Measurements from ENCODE around the gene AQP5. TPM values are rescaled to one million over a fixed set of nuclear protein-coding genes. Genes with fewer than 3 reads are reported as not detected.

AQP5 gene
- total and polyA plus RNA-seq, 2 donors (not counting 3 experiments of a cell fraction or from before 2014, with no cell fraction given): 0.95 to 2.3 TPM

- H3K27ac ChIP-seq (ENCODE audit: insufficient read depth, low read depth, low read length): no peak overlapping the region
- ChIA-PET CTCF (interaction anchor here (1.4 to 7.5 kb wide), 6 partner anchors 12 to 91 kb away, joined by 3 to 126 read pairs (median 16); no protein-coding TSS in a partner anchor), POLR2A (no interaction called here)
- dilution Hi-C loops (cut with MboI; ENCODE audit: extremely low pct_ligation_motif_present, low sequenced_read_pairs) (no loop called here), intact Hi-C loops (cut with micrococcal nuclease) (no loop called here)
- no peaks in the 10 kb centered on the region for H3K36me3 ChIP-seq (ENCODE audit: control insufficient read depth in 2 of 2, extremely low read depth in 1 of 2, insufficient read depth in 2 of 2, low read length in 2 of 2)
- no peak overlapping the region for H3K9ac ChIP-seq (replicated peaks; ENCODE audit: extremely low read depth, insufficient read depth, low read length)
- no peak overlapping the region for H2AFZ ChIP-seq (ENCODE audit: low read depth, low read length)
- H3K79me2 ChIP-seq (ENCODE audit: control insufficient read depth, insufficient read depth, low read length): no peaks in the 10 kb centered on the region
- H3K9me1 ChIP-seq (replicated peaks; ENCODE audit: control insufficient read depth, extremely low read depth, insufficient read depth, low read length): no peaks in the 10 kb centered on the region
- no peak overlapping the region for H3K4me2 ChIP-seq (ENCODE audit: insufficient read depth, low read length)
- DNase-seq (ENCODE audit: low read depth, low spot score) (no peak), FAIRE-seq (no peak)
- no peak overlapping the region for H3K4me3 ChIP-seq (replicated peaks in 1 of 3; ENCODE audit: insufficient read depth in 1 of 3, low read depth in 1 of 3, low read length in 3 of 3)
- no peaks in the 10 kb centered on the region for H3K27me3 ChIP-seq (ENCODE audit: control insufficient read depth in 2 of 2, insufficient read depth in 2 of 2, low read length in 2 of 2)
- H4K20me1 ChIP-seq (replicated peaks; ENCODE audit: control insufficient read depth, extremely low read depth, insufficient read depth, low read length): no peaks in the 10 kb centered on the region
- no peaks in the 10 kb centered on the region for H3K9me3 ChIP-seq (replicated peaks; ENCODE audit: control insufficient read depth, insufficient read depth, low read length)
- no TSS peak for BruUV-seq (replicated peaks)
- H3K4me1 ChIP-seq (ENCODE audit: control insufficient read depth, extremely low read depth, insufficient read depth, low read length): peaks cover 14% of the 10 kb centered on the region
- no peak for TF ChIP-seq MYC (IDR thresholded peaks at IDR 0.05; ENCODE audit: low read depth, low read length)
- no peak for TF ChIP-seq FOS (IDR thresholded peaks at IDR 0.05; ENCODE audit: borderline replicate concordance, insufficient read depth, low read length)
- no peak for TF ChIP-seq JUN (IDR thresholded peaks at IDR 0.05; ENCODE audit: borderline replicate concordance, insufficient read depth, insufficient read length, low read depth)
- TF ChIP-seq POLR2AphosphoS5 (IDR thresholded peaks at IDR 0.05; ENCODE audit: insufficient read depth, low read depth, low read length): no peak
- no peak for TF ChIP-seq EZH2 (IDR thresholded peaks at IDR 0.05; ENCODE audit: borderline replicate concordance, low read depth, low read length, severe bottlenecking)
- no peak for TF ChIP-seq CTCF (IDR thresholded peaks at IDR 0.05; ENCODE audit: extremely low read depth in 1 of 2, insufficient read depth in 1 of 2, low read depth in 1 of 2, low read length in 2 of 2)
- TF ChIP-seq GATA2 (IDR thresholded peaks at IDR 0.05; ENCODE audit: insufficient read depth, insufficient read length, low read depth, low read length): no peak
- no peak for TF ChIP-seq MAX (IDR thresholded peaks at IDR 0.05; ENCODE audit: insufficient read depth, insufficient read length)
- TF ChIP-seq POLR2A (IDR thresholded peaks at IDR 0.05; ENCODE audit: low read depth, low read length): no peak
Measured at GRCh38 chr12:49979791-49980190, 18.1 kb downstream of the AQP5 start.

All from endothelial cell of umbilical vein (primary cell).